OCI-LY3 (cell line): ENCODE results near the gene GSTO2.

ENCODE experiments used
- H2AFZ ChIP-seq: fragments of 200-600, 300-600 bp; shearing (Covaris generic); 2 replicates; pipeline ENCODE4 v1.6.0; 2014; ENCODE audit warnings: antibody characterized with exemption, low read depth, low read length
- H3K27ac ChIP-seq: fragments of 200-600, 300-600 bp; sonication (generic); 2 replicates; pipeline ENCODE4 v1.5.1; 2014; ENCODE audit warnings: mild to moderate bottlenecking, low read length, moderate library complexity, mixed read lengths
- H3K27me3 ChIP-seq: fragments of 200-600, 300-600 bp; sonication (generic); 2 replicates; pipeline ENCODE4 v1.6.1; 2014; ENCODE audit warnings: low read depth, low read length, mixed read lengths
- H3K36me3 ChIP-seq: fragments of 200-600, 300-600 bp; sonication (generic); replicated peaks from 2 replicates; pipeline ENCODE3; 2014; ENCODE audit warnings: low read depth, low read length, mixed read lengths
- H3K4me1 ChIP-seq: fragments of 300-600, 200-600 bp; sonication (generic); 2 replicates; pipeline ENCODE4 v1.6.1; 2014; ENCODE audit warnings: low read length, mixed read lengths
- H3K4me2 ChIP-seq: fragments of 200-600, 300-600 bp; sonication (generic); 2 replicates; pipeline ENCODE4 v1.6.1; 2014; ENCODE audit warnings: low read length, mixed read lengths
- H3K4me3 ChIP-seq: fragments of 300-600, 200-600 bp; sonication (generic); 2 replicates; pipeline ENCODE4 v1.5.1; 2014; ENCODE audit warnings: antibody characterized with exemption, mild to moderate bottlenecking, low read length, moderate library complexity
- H3K79me2 ChIP-seq: fragments of 300-600, 200-600 bp; shearing (Covaris generic); 2 replicates; pipeline ENCODE4 v1.6.1; 2014; ENCODE audit warnings: mild to moderate bottlenecking, low read length, mixed read lengths
- H3K9ac ChIP-seq: fragments of 300-600, 200-600 bp; shearing (Covaris generic); 2 replicates; pipeline ENCODE4 v1.6.0; 2014; ENCODE audit warnings: mild to moderate bottlenecking, low read length, moderate library complexity
- H3K9me3 ChIP-seq: fragments of 200-600, 300-600 bp; shearing (Covaris generic); 2 replicates; pipeline ENCODE4 v1.6.1; 2014; ENCODE audit warnings: low read length, mixed read lengths; ENCODE audit not compliant: insufficient read depth
- H4K20me1 ChIP-seq: fragments of 200-600, 300-600 bp; sonication (generic); 2 replicates; pipeline ENCODE4 v1.6.1; 2016; ENCODE audit warnings: low read length, mixed read lengths; ENCODE audit not compliant: insufficient read depth
- EZH2phosphoT487 ChIP-seq: fragments of 200-600 bp; shearing (Covaris generic); IDR thresholded peaks from 2 replicates; pipeline ENCODE4 v1.6.1; 2018; ENCODE audit warnings: antibody characterized with exemption, mixed run types, low read depth
- TF ChIP-seq, protein P1 (sequence below): fragments of 200-600, 300-600 bp; sonication (generic); IDR thresholded peaks from 2 replicates; pipeline ENCODE4 v1.5.1; 2014; ENCODE audit warnings: antibody characterized with exemption, low read length, low read depth

Gene GSTO2

DNA sequence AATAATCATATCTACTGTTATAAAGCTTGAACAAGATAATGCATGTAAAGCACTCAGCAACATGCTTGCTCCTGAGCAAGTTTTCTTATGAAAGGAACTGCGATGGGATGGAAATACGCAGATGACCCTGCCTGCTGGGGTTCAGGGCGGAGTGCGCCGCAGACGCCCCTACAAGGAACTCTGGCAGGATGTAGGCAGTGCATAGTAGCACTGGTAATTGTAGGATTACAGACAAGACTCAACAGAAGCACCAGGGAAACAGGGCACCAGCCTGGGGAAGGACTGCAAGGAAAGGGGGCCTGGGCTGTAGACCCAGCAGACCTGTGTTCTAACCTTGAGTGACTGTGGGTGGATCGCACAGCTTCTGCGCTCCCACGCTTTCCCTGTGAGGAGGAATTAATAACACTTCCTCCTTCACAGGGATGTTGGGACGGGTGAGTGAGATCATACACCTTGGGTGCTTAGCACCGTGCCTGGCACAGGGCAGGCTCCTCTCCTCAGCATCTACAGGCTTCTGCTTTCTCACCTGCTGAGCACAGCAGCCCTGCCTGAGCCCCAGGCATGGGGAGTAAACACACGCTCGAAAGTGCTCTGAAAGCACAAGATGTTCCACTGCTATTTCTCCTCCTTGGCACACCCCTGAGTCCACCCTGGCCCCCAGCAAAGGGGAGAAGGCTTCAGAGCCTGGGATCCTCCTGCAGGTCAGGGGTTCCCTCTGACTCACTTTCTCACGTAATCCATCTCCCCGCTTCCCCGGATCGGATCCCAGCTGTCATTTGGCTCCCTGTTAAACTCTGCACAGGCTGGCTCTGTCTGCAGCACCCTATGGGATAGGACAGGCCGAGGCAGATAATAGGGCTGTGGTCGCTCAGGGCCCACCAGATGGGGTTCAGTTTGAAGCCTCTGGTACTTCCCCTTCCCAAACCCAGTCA is 50.1 kb downstream of the GSTO2 start:
- H3K4me1 ChIP-seq, result peaks cover 12% of the 10 kb centered on the region
- no peak overlapping the region for H2AFZ ChIP-seq
- no peak overlapping the region for H3K4me2 ChIP-seq
- no peaks in the 10 kb centered on the region for H3K9me3 ChIP-seq
- no peaks in the 10 kb centered on the region for H3K36me3 ChIP-seq
- H3K27ac ChIP-seq, result no peak overlapping the region
- TF ChIP-seq EZH2phosphoT487, result no peak
- TF ChIP-seq, protein P1, sequence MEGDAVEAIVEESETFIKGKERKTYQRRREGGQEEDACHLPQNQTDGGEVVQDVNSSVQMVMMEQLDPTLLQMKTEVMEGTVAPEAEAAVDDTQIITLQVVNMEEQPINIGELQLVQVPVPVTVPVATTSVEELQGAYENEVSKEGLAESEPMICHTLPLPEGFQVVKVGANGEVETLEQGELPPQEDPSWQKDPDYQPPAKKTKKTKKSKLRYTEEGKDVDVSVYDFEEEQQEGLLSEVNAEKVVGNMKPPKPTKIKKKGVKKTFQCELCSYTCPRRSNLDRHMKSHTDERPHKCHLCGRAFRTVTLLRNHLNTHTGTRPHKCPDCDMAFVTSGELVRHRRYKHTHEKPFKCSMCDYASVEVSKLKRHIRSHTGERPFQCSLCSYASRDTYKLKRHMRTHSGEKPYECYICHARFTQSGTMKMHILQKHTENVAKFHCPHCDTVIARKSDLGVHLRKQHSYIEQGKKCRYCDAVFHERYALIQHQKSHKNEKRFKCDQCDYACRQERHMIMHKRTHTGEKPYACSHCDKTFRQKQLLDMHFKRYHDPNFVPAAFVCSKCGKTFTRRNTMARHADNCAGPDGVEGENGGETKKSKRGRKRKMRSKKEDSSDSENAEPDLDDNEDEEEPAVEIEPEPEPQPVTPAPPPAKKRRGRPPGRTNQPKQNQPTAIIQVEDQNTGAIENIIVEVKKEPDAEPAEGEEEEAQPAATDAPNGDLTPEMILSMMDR, result no peak
- H4K20me1 ChIP-seq, result peaks cover 74% of the 10 kb centered on the region
- no peaks in the 10 kb centered on the region for H3K27me3 ChIP-seq
- H3K79me2 ChIP-seq, result peaks cover 37% of the 10 kb centered on the region
- H3K9ac ChIP-seq, result no peak overlapping the region
- H3K4me3 ChIP-seq, result no peak overlapping the region

DNA sequence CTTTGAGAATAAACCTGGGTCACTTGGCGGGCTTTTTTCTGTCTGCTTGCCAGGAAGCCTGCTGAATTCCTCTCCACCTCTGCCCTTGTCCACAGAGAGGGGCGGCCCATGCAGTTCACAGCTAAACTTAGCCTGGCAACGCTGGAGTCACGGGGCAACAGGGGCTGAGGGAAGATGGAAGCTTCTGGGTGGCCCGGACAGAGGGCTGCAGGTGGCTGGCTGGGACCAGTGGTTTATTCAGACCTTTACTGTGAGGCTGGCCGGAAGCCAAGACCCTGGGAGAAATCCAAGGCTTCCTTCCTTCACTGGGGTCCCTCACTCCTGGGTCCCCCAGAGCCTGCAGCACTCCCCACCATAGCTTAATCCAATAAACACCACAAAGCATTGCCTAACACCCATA is 52.2 kb downstream of the GSTO2 start:
- peaks cover 12% of the 10 kb centered on the region for H3K4me1 ChIP-seq
- no peaks in the 10 kb centered on the region for H3K36me3 ChIP-seq
- no peak overlapping the region for H3K9ac ChIP-seq
- no peak overlapping the region for H3K4me2 ChIP-seq
- peaks cover 86% of the 10 kb centered on the region for H4K20me1 ChIP-seq
- no peaks in the 10 kb centered on the region for H3K27me3 ChIP-seq
- no peaks in the 10 kb centered on the region for H3K9me3 ChIP-seq
- TF ChIP-seq EZH2phosphoT487, result no peak
- TF ChIP-seq, protein P1, result no peak
- H3K4me3 ChIP-seq, result no peak overlapping the region
- H2AFZ ChIP-seq, result no peak overlapping the region
- no peak overlapping the region for H3K27ac ChIP-seq
- peaks cover 51% of the 10 kb centered on the region for H3K79me2 ChIP-seq

DNA sequence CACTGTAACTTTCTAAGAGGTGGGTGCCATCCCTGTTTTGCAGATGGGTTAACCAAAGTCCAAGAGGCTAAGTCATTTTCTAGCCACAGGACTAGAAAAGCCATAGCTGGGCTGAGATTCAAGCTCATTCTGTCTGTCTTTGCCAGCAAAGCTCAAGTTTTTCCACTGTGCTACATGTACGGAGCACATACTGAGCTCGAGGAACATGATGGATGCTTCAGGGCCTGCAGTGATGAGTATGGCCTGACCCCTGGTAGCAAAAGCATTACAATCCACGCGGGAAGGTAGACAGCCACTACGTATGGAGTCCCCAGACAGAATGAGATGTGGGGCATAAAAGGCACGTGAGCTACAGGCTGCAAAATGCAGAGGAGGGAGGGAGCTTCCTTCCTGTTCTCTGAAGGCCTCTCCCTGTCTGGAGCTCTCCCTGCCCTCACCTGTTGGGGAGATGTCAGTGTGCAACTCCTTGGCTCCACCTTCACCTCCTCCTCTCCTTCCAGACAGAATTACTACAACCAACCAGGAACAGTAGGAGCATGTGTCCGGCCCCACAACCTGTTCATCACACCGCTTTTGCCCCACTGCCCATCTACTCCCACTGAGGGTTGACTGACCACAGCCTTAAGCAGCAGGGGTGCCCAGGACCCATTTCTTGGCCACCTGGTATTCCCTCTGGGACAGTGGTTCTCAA is 52.9 kb downstream of the GSTO2 start:
- Histone ChIP-seq H3K4me1 (peaks cover 12% of the 10 kb centered on the region), H3K36me3 (no peaks in the 10 kb centered on the region), H3K27ac (no peak overlapping the region)

More for the DNA sequence above, 52.9 kb downstream of the GSTO2 start:
- Histone ChIP-seq H4K20me1 (peaks cover 84% of the 10 kb centered on the region), H3K9me3 (no peaks in the 10 kb centered on the region), H3K4me2 (no peak overlapping the region), H3K79me2 (peaks cover 50% of the 10 kb centered on the region), H3K9ac (no peak overlapping the region), H3K27me3 (no peaks in the 10 kb centered on the region), H3K4me3 (no peak overlapping the region), H2AFZ (no peak overlapping the region)
- TF ChIP-seq EZH2phosphoT487, result no peak
- TF ChIP-seq, protein P1, result no peak
